ENCODE measurements around the gene PRKCQ.

PRKCQ gene

DNA sequence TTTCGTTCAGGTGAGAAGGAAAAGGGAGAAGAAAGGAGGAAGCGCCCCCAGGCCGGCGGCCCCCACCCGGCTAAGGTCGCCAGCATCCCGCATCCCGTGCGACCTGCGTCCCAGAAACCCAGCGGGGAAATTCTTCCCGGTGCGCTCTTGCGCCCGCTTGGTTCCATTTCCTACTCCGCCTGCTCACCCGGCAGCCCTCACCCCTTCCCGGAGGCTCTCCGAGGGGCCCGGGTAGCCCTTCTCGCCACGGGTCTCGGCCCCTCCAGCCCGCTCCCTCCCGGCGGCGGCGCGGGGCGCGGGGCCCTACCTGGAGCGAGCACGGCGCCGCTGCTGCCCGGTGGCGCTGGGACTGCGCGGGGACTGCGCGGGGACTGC lies at the start of gene PRKCQ:
TSS of gene PRKCQ (minus strand) at position 373 of the 375 bp plus-strand sequence. CDS start 65,141 bp downstream, outside the sequence.
- peak within 1 kb of the TSS; percentile 74 for H3K9ac ChIP-seq (ENCODE audit: low read depth, low read length)
- H3K36me3 ChIP-seq (ENCODE audit: control insufficient read depth, insufficient read depth, low read length), result peaks cover 7% of the 10 kb centered on the region

DNA sequence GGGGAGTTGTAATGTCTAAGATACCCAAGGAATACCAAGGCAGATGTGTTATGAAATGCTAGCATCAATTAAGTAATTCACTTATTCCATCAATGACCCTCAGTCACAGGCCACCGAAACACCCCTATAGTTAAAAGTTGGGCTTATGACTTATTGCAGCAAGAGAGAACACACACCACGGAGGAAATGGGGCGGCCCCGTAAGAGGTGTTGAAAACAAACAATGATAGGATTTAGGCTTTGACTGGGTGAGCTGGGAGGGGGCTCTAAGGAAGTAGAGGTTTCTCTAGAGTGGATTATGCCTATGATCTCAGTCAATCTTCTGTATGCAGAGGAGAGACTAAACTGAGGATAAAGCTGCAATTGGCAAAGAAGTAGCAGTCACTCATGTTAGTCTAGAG lies 45.4 kb upstream of the PRKCQ start:
- no peak overlapping the region for H3K4me3 ChIP-seq (ENCODE audit: low read depth, low read length)
- no peaks in the 10 kb centered on the region for H3K36me3 ChIP-seq (ENCODE audit: control insufficient read depth, insufficient read depth, low read length)
- H3K9ac ChIP-seq (ENCODE audit: low read depth, low read length), result no peak overlapping the region
- H3K27me3 ChIP-seq (ENCODE audit: control insufficient read depth, insufficient read depth, low read length), result no peaks in the 10 kb centered on the region
- H3K9me3 ChIP-seq (ENCODE audit: control insufficient read depth, insufficient read depth, low read length), result no peaks in the 10 kb centered on the region
- H3K4me1 ChIP-seq (ENCODE audit: control insufficient read depth, insufficient read depth, low read length), result peaks cover 12% of the 10 kb centered on the region

More for the DNA sequence above, at the start of gene PRKCQ:
- Histone ChIP-seq H3K27me3 (ENCODE audit: control insufficient read depth, insufficient read depth, low read length) (peaks cover 15% of the 10 kb centered on the region), H3K4me1 (ENCODE audit: control insufficient read depth, insufficient read depth, low read length) (peaks cover 3% of the 10 kb centered on the region), H3K9me3 (ENCODE audit: control insufficient read depth, insufficient read depth, low read length) (no peaks in the 10 kb centered on the region), H3K4me3 (ENCODE audit: low read depth, low read length) (peak within 1 kb of the TSS; percentile 78)

GRCh38 chr10:6624392-6624791 lies 44.3 kb upstream of the PRKCQ start:
- no peaks in the 10 kb centered on the region for H3K9me3 ChIP-seq (ENCODE audit: control insufficient read depth, insufficient read depth, low read length)
- H3K36me3 ChIP-seq (ENCODE audit: control insufficient read depth, insufficient read depth, low read length), result no peaks in the 10 kb centered on the region
- H3K27me3 ChIP-seq (ENCODE audit: control insufficient read depth, insufficient read depth, low read length), result no peaks in the 10 kb centered on the region

GRCh38 chr10:6622921-6623320 lies 42.8 kb upstream of the PRKCQ start:
- H3K36me3 ChIP-seq (ENCODE audit: control insufficient read depth, insufficient read depth, low read length), result no peaks in the 10 kb centered on the region

More at GRCh38 chr10:6624392-6624791, 44.3 kb upstream of the PRKCQ start:
- H3K4me1 ChIP-seq (ENCODE audit: control insufficient read depth, insufficient read depth, low read length), result peaks cover 12% of the 10 kb centered on the region
- H3K9ac ChIP-seq (ENCODE audit: low read depth, low read length), result no peak overlapping the region
- H3K4me3 ChIP-seq (ENCODE audit: low read depth, low read length), result no peak overlapping the region

GRCh38 chr10:6621536-6621935 lies 41.5 kb upstream of the PRKCQ start:
- Histone ChIP-seq H3K4me1 (ENCODE audit: control insufficient read depth, insufficient read depth, low read length) (peaks cover 6% of the 10 kb centered on the region), H3K9me3 (ENCODE audit: control insufficient read depth, insufficient read depth, low read length) (no peaks in the 10 kb centered on the region), H3K27me3 (ENCODE audit: control insufficient read depth, insufficient read depth, low read length) (no peaks in the 10 kb centered on the region), H3K36me3 (ENCODE audit: control insufficient read depth, insufficient read depth, low read length) (no peaks in the 10 kb centered on the region), H3K9ac (ENCODE audit: low read depth, low read length) (no peak overlapping the region), H3K4me3 (ENCODE audit: low read depth, low read length) (no peak overlapping the region)

More at GRCh38 chr10:6622921-6623320, 42.8 kb upstream of the PRKCQ start:
- no peak overlapping the region for H3K4me3 ChIP-seq (ENCODE audit: low read depth, low read length)
- H3K9ac ChIP-seq (ENCODE audit: low read depth, low read length), result no peak overlapping the region
- no peaks in the 10 kb centered on the region for H3K9me3 ChIP-seq (ENCODE audit: control insufficient read depth, insufficient read depth, low read length)
- H3K27me3 ChIP-seq (ENCODE audit: control insufficient read depth, insufficient read depth, low read length), result no peaks in the 10 kb centered on the region
- peaks cover 6% of the 10 kb centered on the region for H3K4me1 ChIP-seq (ENCODE audit: control insufficient read depth, insufficient read depth, low read length)

GRCh38 chr10:6619660-6620059 lies 39.6 kb upstream of the PRKCQ start:
- Histone ChIP-seq H3K9ac (ENCODE audit: low read depth, low read length) (no peak overlapping the region), H3K27me3 (ENCODE audit: control insufficient read depth, insufficient read depth, low read length) (no peaks in the 10 kb centered on the region)

GRCh38 chr10:6618340-6618739 lies 38.3 kb upstream of the PRKCQ start:
- H3K9me3 ChIP-seq (ENCODE audit: control insufficient read depth, insufficient read depth, low read length), result no peaks in the 10 kb centered on the region
- no peaks in the 10 kb centered on the region for H3K27me3 ChIP-seq (ENCODE audit: control insufficient read depth, insufficient read depth, low read length)

More at GRCh38 chr10:6619660-6620059, 39.6 kb upstream of the PRKCQ start:
- Histone ChIP-seq H3K4me1 (ENCODE audit: control insufficient read depth, insufficient read depth, low read length) (peaks cover 6% of the 10 kb centered on the region), H3K4me3 (ENCODE audit: low read depth, low read length) (no peak overlapping the region), H3K36me3 (ENCODE audit: control insufficient read depth, insufficient read depth, low read length) (no peaks in the 10 kb centered on the region), H3K9me3 (ENCODE audit: control insufficient read depth, insufficient read depth, low read length) (no peaks in the 10 kb centered on the region)

DNA sequence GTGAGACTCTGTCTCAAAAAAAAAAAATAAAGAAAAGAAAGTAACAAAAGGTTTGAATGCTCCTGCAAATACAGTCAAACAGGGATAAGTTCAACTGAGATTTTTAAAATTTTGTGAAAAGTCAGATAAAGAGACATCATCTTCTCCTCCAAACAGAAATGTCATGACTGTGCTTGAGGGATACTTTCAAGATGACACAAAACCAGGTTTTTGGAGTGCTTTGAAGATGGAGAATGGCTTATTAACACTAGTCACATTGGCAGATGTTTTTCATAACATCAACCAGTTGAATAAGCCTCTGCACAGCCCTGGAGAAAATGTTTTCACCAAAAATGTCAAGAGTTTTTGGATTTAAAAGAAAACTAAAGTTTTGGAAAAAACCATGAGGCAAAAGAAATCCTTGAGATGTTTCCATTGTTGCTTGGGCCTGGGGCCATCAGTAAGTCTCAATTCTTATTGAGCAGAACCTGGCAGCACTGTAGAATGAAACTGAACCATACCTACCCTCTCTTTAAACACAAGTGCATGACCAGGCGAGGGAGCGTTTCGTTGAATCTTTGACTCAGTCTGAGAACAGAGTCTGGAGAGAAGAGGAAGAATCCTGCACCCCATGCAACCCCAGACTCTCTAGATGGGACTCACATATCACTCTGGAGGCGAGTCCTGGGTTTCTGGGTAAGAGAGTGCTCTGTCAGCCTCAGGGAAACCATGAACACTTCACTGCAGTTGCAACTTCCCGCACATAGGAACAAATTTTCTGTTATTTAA lies 37.4 kb upstream of the PRKCQ start:
- H3K27me3 ChIP-seq (ENCODE audit: control insufficient read depth, insufficient read depth, low read length), result no peaks in the 10 kb centered on the region
- H3K4me1 ChIP-seq (ENCODE audit: control insufficient read depth, insufficient read depth, low read length), result no peaks in the 10 kb centered on the region
- no peak overlapping the region for H3K4me3 ChIP-seq (ENCODE audit: low read depth, low read length)
- no peaks in the 10 kb centered on the region for H3K36me3 ChIP-seq (ENCODE audit: control insufficient read depth, insufficient read depth, low read length)
- no peaks in the 10 kb centered on the region for H3K9me3 ChIP-seq (ENCODE audit: control insufficient read depth, insufficient read depth, low read length)
- H3K9ac ChIP-seq (ENCODE audit: low read depth, low read length), result no peak overlapping the region

More at GRCh38 chr10:6618340-6618739, 38.3 kb upstream of the PRKCQ start:
- no peaks in the 10 kb centered on the region for H3K36me3 ChIP-seq (ENCODE audit: control insufficient read depth, insufficient read depth, low read length)
- H3K4me3 ChIP-seq (ENCODE audit: low read depth, low read length), result no peak overlapping the region
- H3K9ac ChIP-seq (ENCODE audit: low read depth, low read length), result no peak overlapping the region
- H3K4me1 ChIP-seq (ENCODE audit: control insufficient read depth, insufficient read depth, low read length), result no peaks in the 10 kb centered on the region

- H3K9ac ChIP-seq (ENCODE audit: low read depth, low read length), result no peak overlapping the region
- H3K27me3 ChIP-seq (ENCODE audit: control insufficient read depth, insufficient read depth, low read length), result no peaks in the 10 kb centered on the region
- H3K4me1 ChIP-seq (ENCODE audit: control insufficient read depth, insufficient read depth, low read length), result no peaks in the 10 kb centered on the region
- H3K4me3 ChIP-seq (ENCODE audit: low read depth, low read length), result no peak overlapping the region
- H3K9me3 ChIP-seq (ENCODE audit: control insufficient read depth, insufficient read depth, low read length), result no peaks in the 10 kb centered on the region
- H3K36me3 ChIP-seq (ENCODE audit: control insufficient read depth, insufficient read depth, low read length), result no peaks in the 10 kb centered on the region
These were observed 35.9 kb upstream of the PRKCQ start for GRCh38 chr10:6615971-6616370.

- no peaks in the 10 kb centered on the region for H3K36me3 ChIP-seq (ENCODE audit: control insufficient read depth, insufficient read depth, low read length)
- no peak overlapping the region for H3K4me3 ChIP-seq (ENCODE audit: low read depth, low read length)
- H3K27me3 ChIP-seq (ENCODE audit: control insufficient read depth, insufficient read depth, low read length), result no peaks in the 10 kb centered on the region
- no peaks in the 10 kb centered on the region for H3K4me1 ChIP-seq (ENCODE audit: control insufficient read depth, insufficient read depth, low read length)
- no peak overlapping the region for H3K9ac ChIP-seq (ENCODE audit: low read depth, low read length)
- H3K9me3 ChIP-seq (ENCODE audit: control insufficient read depth, insufficient read depth, low read length), result no peaks in the 10 kb centered on the region
These were observed 32.3 kb upstream of the PRKCQ start for GRCh38 chr10:6612371-6612770.

GRCh38 chr10:6610647-6611046 lies 30.6 kb upstream of the PRKCQ start:
- no peaks in the 10 kb centered on the region for H3K36me3 ChIP-seq (ENCODE audit: control insufficient read depth, insufficient read depth, low read length)
- H3K4me1 ChIP-seq (ENCODE audit: control insufficient read depth, insufficient read depth, low read length), result no peaks in the 10 kb centered on the region
- no peak overlapping the region for H3K4me3 ChIP-seq (ENCODE audit: low read depth, low read length)
- no peak overlapping the region for H3K9ac ChIP-seq (ENCODE audit: low read depth, low read length)
- no peaks in the 10 kb centered on the region for H3K9me3 ChIP-seq (ENCODE audit: control insufficient read depth, insufficient read depth, low read length)
- H3K27me3 ChIP-seq (ENCODE audit: control insufficient read depth, insufficient read depth, low read length), result no peaks in the 10 kb centered on the region

DNA sequence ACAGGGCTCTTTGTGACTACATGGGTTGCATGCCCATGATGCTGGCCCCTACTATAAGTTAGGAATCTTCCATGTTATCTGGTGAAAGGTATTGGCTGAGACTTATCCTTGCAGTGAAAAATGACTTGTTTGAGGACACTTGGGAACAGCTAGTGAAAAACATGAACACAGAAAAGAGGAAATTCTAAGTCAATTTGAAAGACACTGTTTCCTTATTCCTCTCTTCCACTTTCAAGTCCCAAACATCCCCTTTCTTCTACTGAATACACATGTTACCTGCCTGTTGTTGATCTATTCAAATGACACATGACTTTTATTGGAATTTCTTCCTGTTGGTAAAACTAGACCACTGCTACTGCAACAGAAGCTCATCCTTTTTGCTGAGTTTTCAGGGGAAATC lies 29.5 kb upstream of the PRKCQ start:
- H3K27me3 ChIP-seq (ENCODE audit: control insufficient read depth, insufficient read depth, low read length), result no peaks in the 10 kb centered on the region
- no peaks in the 10 kb centered on the region for H3K4me1 ChIP-seq (ENCODE audit: control insufficient read depth, insufficient read depth, low read length)
- no peaks in the 10 kb centered on the region for H3K36me3 ChIP-seq (ENCODE audit: control insufficient read depth, insufficient read depth, low read length)

More for the DNA sequence above, 29.5 kb upstream of the PRKCQ start:
- Histone ChIP-seq H3K9ac (ENCODE audit: low read depth, low read length) (no peak overlapping the region), H3K4me3 (ENCODE audit: low read depth, low read length) (no peak overlapping the region), H3K9me3 (ENCODE audit: control insufficient read depth, insufficient read depth, low read length) (no peaks in the 10 kb centered on the region)

Data from iPS-15b (cell line).